ENCODE results near the gene UQCRHL.

DNA sequence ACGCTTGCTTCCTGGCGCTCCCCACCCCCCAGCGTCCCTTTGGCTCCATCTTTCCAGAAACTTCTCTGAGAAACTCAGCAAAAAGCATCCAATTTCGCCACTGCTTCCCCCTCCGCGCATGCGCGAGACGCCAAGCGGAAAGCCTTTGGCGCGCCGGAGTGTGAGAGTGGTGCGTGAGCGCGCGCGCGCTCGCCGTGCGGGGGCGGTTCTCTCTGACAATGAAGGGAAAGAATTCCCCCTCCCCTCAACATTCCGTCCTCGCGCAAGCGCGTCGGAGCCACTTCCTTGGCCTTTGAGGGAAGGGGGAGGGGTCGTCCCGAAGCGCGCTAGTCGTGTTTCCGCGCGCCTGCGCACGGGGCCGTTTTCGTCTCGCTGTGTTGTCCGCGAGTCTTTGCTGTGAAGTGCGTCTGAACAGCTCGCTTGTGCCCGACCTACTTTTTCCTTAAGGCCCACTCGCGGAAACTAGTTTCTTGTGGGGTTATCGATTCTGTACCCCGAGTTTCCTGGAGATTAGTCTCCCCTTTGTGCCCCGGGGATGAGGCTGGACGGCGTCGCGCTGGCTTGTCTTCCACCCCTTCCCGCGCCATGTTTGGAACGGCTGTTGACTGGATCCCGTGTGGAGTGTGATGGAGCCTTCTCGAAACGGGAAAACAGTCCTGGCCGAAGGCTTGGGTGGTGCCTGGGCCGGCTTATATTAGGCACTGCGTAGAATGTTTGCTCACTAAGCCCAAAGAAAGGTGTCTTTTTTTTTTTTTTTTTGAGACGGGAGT, 28.5 kb upstream of the UQCRHL start:
- TF ChIP-seq POLR2A (IDR thresholded peaks at IDR 0.05) (peak in 1 of 2 donors; percentile 79), CTCF (IDR thresholded peaks at IDR 0.05) (peak in 1 of 12 donors; percentile 2)

All from heart left ventricle (tissue), 13 donors.